ENCODE data around the gene TRIM52. TPM values are rescaled to one million over a fixed set of nuclear protein-coding genes. Genes with fewer than 3 reads are reported as not detected.
A peak's percentile ranks its signal among the peaks of the same experiment; 100 is the strongest.

Gene TRIM52
- total RNA-seq, 2 experiments from 2014 or later = 35.9 to 37.6 TPM

- CTCF ChIA-PET = no interaction called here
- H3K27ac Mint-ChIP-seq = peak overlapping the region; percentile 88
- H3K4me3 Mint-ChIP-seq = peak overlapping the region; percentile 97
- no peak for TF ChIP-seq CTCF (IDR thresholded peaks at IDR 0.05)
- DNase-seq (no peak), ATAC-seq (ENCODE audit: poor library complexity) (no peak)
- H3K27ac ChIP-seq (ENCODE audit: low read depth in 1 of 2, low read length in 2 of 2) = peak overlapping the region in 1 of 2 donors; percentile 22
- H3K36me3 ChIP-seq (ENCODE audit: insufficient read depth, low read length) = no peaks in the 10 kb centered on the region
- no peaks in the 10 kb centered on the region for H3K27me3 ChIP-seq (ENCODE audit: control insufficient read depth in 1 of 2, insufficient read depth in 2 of 2, low read length in 2 of 2)
- H3K9me3 Mint-ChIP-seq = no peaks in the 10 kb centered on the region
- POLR2A ChIA-PET = no interaction called here
- H3K4me1 Mint-ChIP-seq (ENCODE audit: low read depth) = peaks cover 50% of the 10 kb centered on the region
- H3K27me3 Mint-ChIP-seq = peaks cover 28% of the 10 kb centered on the region
- H3K36me3 Mint-ChIP-seq (ENCODE audit: low read depth) = peaks cover 50% of the 10 kb centered on the region
- no peaks in the 10 kb centered on the region for H3K9me3 ChIP-seq (ENCODE audit: control insufficient read depth in 1 of 2, insufficient read depth in 1 of 2, low read length in 2 of 2)
- intact Hi-C loops (cut with DNase I, micrococcal nuclease) = loop anchor here (1.0 to 10.0 kb wide), 3 partner anchors 11 to 54 kb away; no protein-coding TSS in a partner anchor
- peak overlapping the region; percentile 81 for H3K4me3 ChIP-seq (ENCODE audit: low read length)
- H3K4me1 ChIP-seq (ENCODE audit: insufficient read depth, low read length) = peaks cover 66% of the 10 kb centered on the region
Observed at GRCh38 chr5:181218795-181219124, 42.2 kb downstream of the TRIM52 start.

- ChIA-PET POLR2A (interaction anchor here (2.4 to 2.5 kb wide), 3 partner anchors 12 to 43 kb away, joined by 14 to 69 read pairs (median 41); partner anchors contain the start of genes TRIM52 and TRIM7), CTCF (no interaction called here)
- Mint-ChIP-seq H3K4me1 (ENCODE audit: low read depth) (peaks cover 45% of the 10 kb centered on the region), H3K27ac (peak overlapping the region; percentile 88), H3K36me3 (ENCODE audit: low read depth) (peaks cover 40% of the 10 kb centered on the region), H3K27me3 (peaks cover 24% of the 10 kb centered on the region), H3K9me3 (no peaks in the 10 kb centered on the region), H3K4me3 (peak overlapping the region; percentile 97)
- peaks cover 61% of the 10 kb centered on the region for H3K4me1 ChIP-seq (ENCODE audit: insufficient read depth, low read length)
- DNase-seq = peak in 11 of 14 experiments; percentile 32 to 74 (median 41)
- peak overlapping the region; percentile 39 to 41 for H3K27ac ChIP-seq (ENCODE audit: low read depth in 1 of 2, low read length in 2 of 2)
- H3K4me3 ChIP-seq (ENCODE audit: low read length) = peak overlapping the region; percentile 81
- intact Hi-C loops (cut with DNase I, micrococcal nuclease) = loop anchor here (1.0 to 10.0 kb wide), 3 partner anchors 10 to 53 kb away; no protein-coding TSS in a partner anchor
- no peaks in the 10 kb centered on the region for H3K27me3 ChIP-seq (ENCODE audit: control insufficient read depth in 1 of 2, insufficient read depth in 2 of 2, low read length in 2 of 2)
- no peaks in the 10 kb centered on the region for H3K9me3 ChIP-seq (ENCODE audit: control insufficient read depth in 1 of 2, insufficient read depth in 1 of 2, low read length in 2 of 2)
- TF ChIP-seq CTCF (IDR thresholded peaks at IDR 0.05) = no peak
- peak; percentile 28 for ATAC-seq (ENCODE audit: poor library complexity)
- H3K36me3 ChIP-seq (ENCODE audit: insufficient read depth, low read length) = no peaks in the 10 kb centered on the region
Observed at GRCh38 chr5:181217803-181218062, 43.2 kb downstream of the TRIM52 start.

GRCh38 chr5:181217111-181217802, 43.7 kb downstream of the TRIM52 start:
- Mint-ChIP-seq H3K9me3 (no peaks in the 10 kb centered on the region), H3K4me1 (ENCODE audit: low read depth) (peaks cover 41% of the 10 kb centered on the region), H3K27ac (peak overlapping the region; percentile 88), H3K4me3 (peak overlapping the region; percentile 97), H3K36me3 (ENCODE audit: low read depth) (peaks cover 35% of the 10 kb centered on the region), H3K27me3 (peaks cover 20% of the 10 kb centered on the region)
- CTCF ChIA-PET = no interaction called here
- Histone ChIP-seq H3K4me3 (ENCODE audit: low read length) (peak overlapping the region; percentile 81), H3K9me3 (ENCODE audit: control insufficient read depth in 1 of 2, insufficient read depth in 1 of 2, low read length in 2 of 2) (no peaks in the 10 kb centered on the region), H3K36me3 (ENCODE audit: insufficient read depth, low read length) (no peaks in the 10 kb centered on the region), H3K27me3 (ENCODE audit: control insufficient read depth in 1 of 2, insufficient read depth in 2 of 2, low read length in 2 of 2) (no peaks in the 10 kb centered on the region), H3K4me1 (ENCODE audit: insufficient read depth, low read length) (peaks cover 56% of the 10 kb centered on the region), H3K27ac (ENCODE audit: low read depth in 1 of 2, low read length in 2 of 2) (peak overlapping the region; percentile 39 to 41)
- DNase-seq = peak; percentile 36 to 87 (median 61)
- POLR2A ChIA-PET = interaction anchor here (2.4 to 2.5 kb wide), 3 partner anchors 11 to 44 kb away, joined by 14 to 69 read pairs (median 41); partner anchors contain the start of genes TRIM52 and TRIM7
- no peak for TF ChIP-seq CTCF (IDR thresholded peaks at IDR 0.05)
- intact Hi-C loops (cut with DNase I, micrococcal nuclease) = loop anchor here in 1 of 2 experiments (1.0 to 10.0 kb wide), 2 partner anchors 26 to 52 kb away; no protein-coding TSS in a partner anchor
- peak; percentile 31 for ATAC-seq (ENCODE audit: poor library complexity)

All from CD4-positive, alpha-beta T cell (primary cell).